CD8-positive, alpha-beta memory T cell (primary cell): ENCODE results near the gene HNRNPC. TPM values are rescaled to one million over a fixed set of nuclear protein-coding genes. Genes with fewer than 3 reads are reported as not detected.
"Not testable (repeated sequence)": the region's sequence is repeated elsewhere in the genome, so short reads cannot be mapped to it uniquely, and the experiment has no call there.

ENCODE experiments used
- CTCF ChIA-PET: fragments of 350-600 bp; sonication (Branson Sonifier 250); formaldehyde crosslinking; loops from one replicate; lab custom pipeline; 2021; ENCODE audit warnings: antibody characterized with exemption; lab: Charles Lee
- POLR2A ChIA-PET: fragments of 350-600 bp; sonication (Branson Sonifier 250); formaldehyde crosslinking; loops from one replicate; lab custom pipeline; 2021; ENCODE audit warnings: antibody characterized with exemption; lab: Charles Lee
- DNase-seq, 5 donors: peaks; one replicate each; pipeline versions ENCODE4 v3.0.0 to v3.0.0-alpha.2; 2020 to 2022; ENCODE audit warnings: mixed read lengths in 1 of 5
- H3K27ac ChIP-seq: one replicate; pipeline ENCODE4 v1.7.0; 2013; ENCODE audit warnings: low read depth, mild to moderate bottlenecking, low read length, moderate library complexity
- H3K27me3 ChIP-seq: 2 replicates; pipeline ENCODE4 v1.7.0; 2013; ENCODE audit warnings: low read length, mild to moderate bottlenecking; ENCODE audit not compliant: insufficient read depth, poor library complexity, severe bottlenecking
- H3K36me3 ChIP-seq: 2 replicates; pipeline ENCODE4 v1.7.0; 2013; ENCODE audit warnings: mild to moderate bottlenecking, low read length, moderate library complexity; ENCODE audit not compliant: insufficient read depth
- H3K4me1 ChIP-seq: 2 replicates; pipeline ENCODE4 v1.7.0; 2013; ENCODE audit warnings: mild to moderate bottlenecking, low read length, moderate library complexity; ENCODE audit not compliant: insufficient read depth
- H3K4me3 ChIP-seq: 2 replicates; pipeline ENCODE4 v1.7.0; 2013; ENCODE audit warnings: mild to moderate bottlenecking, low read length
- H3K9me3 ChIP-seq: 2 replicates; pipeline ENCODE4 v1.7.0; 2013; ENCODE audit warnings: mild to moderate bottlenecking, low read length
- H3K27ac Mint-ChIP-seq, 8 donors: one replicate each; pipeline ENCODE4 v1.8.0; 2020 to 2021; ENCODE audit warnings: mixed read lengths in 8 of 8, mild to moderate bottlenecking in 6 of 8, inconsistent platforms in 3 of 8, moderate library complexity in 3 of 8
- H3K27me3 Mint-ChIP-seq, 2 donors: one replicate each; pipeline ENCODE4 v1.8.0; 2020 to 2021; ENCODE audit warnings: mixed read lengths in 2 of 2, mild to moderate bottlenecking in 1 of 2, moderate library complexity in 1 of 2
- H3K36me3 Mint-ChIP-seq, 3 donors: one replicate each; pipeline ENCODE4 v1.8.0; 2020 to 2021; ENCODE audit warnings: mixed read lengths in 3 of 3, inconsistent platforms in 1 of 3, mild to moderate bottlenecking in 1 of 3
- H3K4me1 Mint-ChIP-seq, 3 donors: one replicate each; pipeline ENCODE4 v1.8.0; 2020 to 2021; ENCODE audit warnings: mixed read lengths in 3 of 3, inconsistent platforms in 1 of 3, mild to moderate bottlenecking in 1 of 3
- H3K4me3 Mint-ChIP-seq, 7 donors: one replicate each; pipeline ENCODE4 v1.8.0; 2020 to 2021; ENCODE audit warnings: mixed read lengths in 7 of 7, mild to moderate bottlenecking in 6 of 7, moderate library complexity in 4 of 7, inconsistent platforms in 2 of 7
- H3K9me3 Mint-ChIP-seq, 5 donors: one replicate each; pipeline ENCODE4 v1.8.0; 2020 to 2022; ENCODE audit warnings: mixed read lengths in 5 of 5, mild to moderate bottlenecking in 3 of 5, moderate library complexity in 2 of 5, inconsistent platforms in 1 of 5
- polyA plus RNA-seq: library from polyadenylated mRNA; unstranded; fragments of 300-500 nt; fragmentation: Illumina TruSeq; gene quantifications from one replicate; pipeline ENCODE4 v1.2.3, GENCODE V29; 2021
- total RNA-seq, 2 experiments: library from RNA; stranded (reverse); gene quantifications; one replicate each; pipeline ENCODE4 v1.2.3, GENCODE V29; 2021

HNRNPC gene
- total and polyA plus RNA-seq, 3 experiments from 2014 or later, result 700 to 1,180 (median 1,158) TPM

DNA sequence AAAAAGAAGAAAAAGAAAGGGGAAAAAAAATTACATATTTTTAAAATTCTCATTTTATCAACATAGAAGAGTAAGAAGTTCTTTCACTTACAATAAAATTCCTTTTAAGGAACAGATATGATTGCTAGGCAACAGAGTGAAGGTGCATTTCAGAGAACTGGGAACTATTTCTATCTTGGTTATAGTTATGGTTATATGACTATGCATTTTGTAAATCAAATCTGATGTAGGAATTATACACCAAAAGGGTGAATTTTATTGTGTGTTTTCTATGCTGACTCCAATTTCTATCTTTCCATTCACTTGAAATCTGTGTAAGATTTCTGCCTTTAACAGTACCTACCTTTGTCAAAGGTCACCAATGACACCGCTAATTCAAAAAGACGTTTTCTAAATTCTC, 50.1 kb downstream of the HNRNPC start:
- peaks cover 28% of the 10 kb centered on the region for H3K36me3 ChIP-seq

DNA sequence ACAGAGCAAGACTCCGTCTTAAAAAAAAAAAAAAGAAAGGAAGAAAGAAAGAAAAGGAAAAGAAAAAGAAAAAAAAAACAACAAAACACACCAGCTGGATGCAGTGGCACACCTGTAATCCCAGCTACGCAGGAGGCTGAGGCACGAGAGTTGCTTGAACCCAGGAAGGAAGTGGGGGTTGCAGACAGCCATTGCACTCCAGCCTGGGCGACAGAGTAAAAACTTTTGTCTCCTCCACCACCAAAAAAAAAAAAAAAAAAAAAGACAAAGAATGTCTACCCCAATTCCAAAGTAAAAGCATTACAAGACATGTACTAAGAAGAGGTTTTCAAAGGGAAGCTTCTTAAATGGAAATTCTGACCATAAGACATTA, 53.4 kb downstream of the HNRNPC start:
- no peaks in the 10 kb centered on the region for H3K27me3 ChIP-seq
- peaks cover 69 to 95% (median 79%) of the 10 kb centered on the region in 3 donors for H3K4me1 Mint-ChIP-seq
- ChIA-PET CTCF (interaction anchor here (0.7 to 1.3 kb wide), 3 partner anchors 9 to 68 kb away, joined by 3 to 6 read pairs (median 3); no protein-coding TSS in a partner anchor), POLR2A (interaction anchor here (0.5 to 1.1 kb wide), 5 partner anchors 14 to 186 kb away, joined by 3 to 6 read pairs (median 3); no protein-coding TSS in a partner anchor)
- no peaks in the 10 kb centered on the region for H3K27me3 Mint-ChIP-seq
- peak overlapping the region; percentile 45 to 84 (median 60) for H3K4me3 Mint-ChIP-seq
- peaks cover 7 to 90% (median 40%) of the 10 kb centered on the region in 3 donors for H3K36me3 Mint-ChIP-seq
- H3K4me3 ChIP-seq, result no peak overlapping the region
- no peak overlapping the region for H3K27ac ChIP-seq
- H3K9me3 Mint-ChIP-seq, result no peaks in the 10 kb centered on the region
- peaks cover 58% of the 10 kb centered on the region for H3K4me1 ChIP-seq
- no peaks in the 10 kb centered on the region for H3K9me3 ChIP-seq
- no peak for DNase-seq
- peaks cover 35% of the 10 kb centered on the region for H3K36me3 ChIP-seq
- peak overlapping the region in 7 of 8 donors; percentile 57 to 89 (median 78) for H3K27ac Mint-ChIP-seq

More for the DNA sequence above, 50.1 kb downstream of the HNRNPC start:
- Histone ChIP-seq H3K9me3 (no peaks in the 10 kb centered on the region), H3K4me3 (no peak overlapping the region), H3K4me1 (peaks cover 84% of the 10 kb centered on the region), H3K27me3 (no peaks in the 10 kb centered on the region), H3K27ac (no peak overlapping the region)
- H3K9me3 Mint-ChIP-seq, result no peaks in the 10 kb centered on the region
- no peak for DNase-seq
- peaks cover 0 to 89% (median 28%) of the 10 kb centered on the region in 3 donors for H3K36me3 Mint-ChIP-seq
- ChIA-PET POLR2A (no interaction called here), CTCF (no interaction called here)
- no peaks in the 10 kb centered on the region for H3K27me3 Mint-ChIP-seq
- H3K27ac Mint-ChIP-seq, result peak overlapping the region in 7 of 8 donors; percentile 8 to 89 (median 51)
- H3K4me3 Mint-ChIP-seq, result peak overlapping the region in 2 of 7 donors; percentile 2 to 25
- H3K4me1 Mint-ChIP-seq, result peaks cover 74 to 96% (median 85%) of the 10 kb centered on the region in 3 donors

DNA sequence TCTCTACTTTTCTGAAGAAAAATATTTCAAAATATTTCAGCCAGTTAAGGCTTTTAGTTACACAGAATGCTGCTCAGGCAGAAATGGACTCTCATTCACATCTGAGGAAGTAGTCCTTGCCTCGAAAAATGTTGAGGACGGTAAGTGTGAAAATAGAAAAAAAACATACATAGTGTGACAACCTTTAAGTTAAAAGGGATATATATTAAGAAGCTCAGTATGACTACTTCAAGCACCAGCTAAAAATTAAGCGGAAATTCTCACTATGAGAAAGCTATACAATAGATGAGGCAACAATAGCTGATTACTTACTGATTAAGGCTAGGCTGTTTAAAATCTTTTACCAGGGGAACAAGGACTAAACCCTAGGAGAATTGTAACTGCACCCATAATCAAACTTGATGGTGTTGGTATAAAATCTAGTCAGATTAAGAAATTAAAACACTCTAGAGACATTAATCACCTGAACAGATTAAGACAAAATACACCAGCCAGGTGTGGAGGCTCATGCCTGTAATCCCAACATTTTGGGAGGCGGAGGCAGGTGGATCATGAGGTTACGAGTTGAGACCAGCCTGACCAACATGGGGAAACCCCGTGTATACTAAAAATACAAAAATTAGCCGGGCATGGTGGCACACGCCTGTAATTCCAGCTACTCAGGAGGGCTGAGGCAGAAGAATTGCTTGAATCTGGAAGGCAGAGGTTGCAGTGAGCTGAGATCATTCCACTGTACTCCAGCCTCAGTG, 53.9 kb downstream of the HNRNPC start:
- Histone ChIP-seq H3K9me3 (no peaks in the 10 kb centered on the region), H3K27ac (no peak overlapping the region), H3K36me3 (peaks cover 35% of the 10 kb centered on the region), H3K4me1 (peaks cover 52% of the 10 kb centered on the region), H3K4me3 (no peak overlapping the region), H3K27me3 (no peaks in the 10 kb centered on the region)
- peaks cover 7 to 88% (median 40%) of the 10 kb centered on the region in 3 donors for H3K36me3 Mint-ChIP-seq
- H3K27me3 Mint-ChIP-seq, result no peaks in the 10 kb centered on the region
- DNase-seq, result no peak
- H3K9me3 Mint-ChIP-seq, result no peaks in the 10 kb centered on the region
- peak overlapping the region; percentile 45 to 84 (median 60) for H3K4me3 Mint-ChIP-seq
- CTCF ChIA-PET, result interaction anchor here (0.7 to 1.3 kb wide), 6 partner anchors 8 to 147 kb away, joined by 3 to 6 read pairs (median 3); no protein-coding TSS in a partner anchor
- H3K4me1 Mint-ChIP-seq, result peaks cover 67 to 91% (median 77%) of the 10 kb centered on the region in 3 donors
- POLR2A ChIA-PET, result interaction anchor here (0.6 to 1.1 kb wide), 5 partner anchors 15 to 169 kb away, joined by 3 to 6 read pairs (median 3); no protein-coding TSS in a partner anchor
- H3K27ac Mint-ChIP-seq, result peak overlapping the region; percentile 70 to 89 (median 78)

DNA sequence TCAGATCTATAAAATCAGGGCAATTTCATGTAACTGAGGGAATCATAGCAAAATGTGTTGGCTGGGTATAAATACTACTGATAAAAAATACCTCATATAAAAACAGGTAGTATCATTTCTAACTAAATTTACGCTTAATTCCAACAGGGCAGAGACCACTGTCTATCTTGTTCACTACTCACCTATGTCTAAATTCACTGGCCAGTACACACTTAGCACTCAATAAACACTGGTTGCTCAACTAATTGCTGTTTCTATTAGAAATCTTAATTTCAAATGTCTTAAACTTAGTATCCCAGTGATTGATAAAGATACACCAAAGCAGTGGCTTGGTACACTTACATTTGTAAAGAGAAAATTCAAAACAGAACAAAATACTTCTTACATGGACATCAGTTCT, 55.6 kb downstream of the HNRNPC start:
- POLR2A ChIA-PET, result no interaction called here
- H3K36me3 Mint-ChIP-seq, result peaks cover 16 to 91% (median 41%) of the 10 kb centered on the region in 3 donors
- Histone ChIP-seq H3K4me3 (no peak overlapping the region), H3K27me3 (no peaks in the 10 kb centered on the region), H3K27ac (no peak overlapping the region), H3K36me3 (peaks cover 44% of the 10 kb centered on the region), H3K9me3 (no peaks in the 10 kb centered on the region), H3K4me1 (peaks cover 43% of the 10 kb centered on the region)
- peak overlapping the region in 4 of 7 donors; percentile 13 to 50 (median 32) for H3K4me3 Mint-ChIP-seq
- H3K27me3 Mint-ChIP-seq, result no peaks in the 10 kb centered on the region
- peaks cover 60 to 86% (median 70%) of the 10 kb centered on the region in 3 donors for H3K4me1 Mint-ChIP-seq
- no peak for DNase-seq
- H3K9me3 Mint-ChIP-seq, result no peaks in the 10 kb centered on the region
- H3K27ac Mint-ChIP-seq, result peak overlapping the region in 7 of 8 donors; percentile 46 to 83 (median 60)
- CTCF ChIA-PET, result no interaction called here

DNA sequence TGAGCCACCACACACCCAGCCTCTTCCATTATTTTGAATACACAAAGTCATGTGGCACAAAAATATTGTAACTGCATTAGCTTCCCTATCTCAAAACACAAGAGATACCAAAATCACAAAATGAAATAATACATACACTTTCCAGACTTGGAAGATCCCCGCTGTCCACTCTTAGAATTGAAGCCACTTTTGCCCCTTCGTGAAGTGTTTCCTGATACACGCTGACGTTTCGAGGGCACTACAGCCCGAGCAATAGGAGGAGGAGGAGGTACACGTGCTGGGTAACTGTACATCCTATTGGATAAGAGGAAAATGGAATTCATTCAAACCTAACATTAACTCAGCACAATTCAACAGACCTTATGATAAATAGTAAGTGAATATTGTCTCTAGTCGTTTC, 56.4 kb downstream of the HNRNPC start:
- H3K9me3 ChIP-seq, H3K27ac ChIP-seq, H3K9me3 Mint-ChIP-seq, POLR2A ChIA-PET, DNase-seq, CTCF ChIA-PET, H3K27me3 Mint-ChIP-seq, H3K4me3 ChIP-seq, H3K27me3 ChIP-seq: not testable (repeated sequence)
- peaks cover 38% of the 10 kb centered on the region for H3K4me1 ChIP-seq
- peak overlapping the region in 2 of 7 donors; percentile 3 to 4 for H3K4me3 Mint-ChIP-seq
- peak overlapping the region in 6 of 8 donors; percentile 48 to 93 (median 77) for H3K27ac Mint-ChIP-seq
- peaks cover 47% of the 10 kb centered on the region for H3K36me3 ChIP-seq
- peaks cover 60 to 78% (median 67%) of the 10 kb centered on the region in 3 donors for H3K4me1 Mint-ChIP-seq
- peaks cover 16 to 92% (median 44%) of the 10 kb centered on the region in 3 donors for H3K36me3 Mint-ChIP-seq

DNA sequence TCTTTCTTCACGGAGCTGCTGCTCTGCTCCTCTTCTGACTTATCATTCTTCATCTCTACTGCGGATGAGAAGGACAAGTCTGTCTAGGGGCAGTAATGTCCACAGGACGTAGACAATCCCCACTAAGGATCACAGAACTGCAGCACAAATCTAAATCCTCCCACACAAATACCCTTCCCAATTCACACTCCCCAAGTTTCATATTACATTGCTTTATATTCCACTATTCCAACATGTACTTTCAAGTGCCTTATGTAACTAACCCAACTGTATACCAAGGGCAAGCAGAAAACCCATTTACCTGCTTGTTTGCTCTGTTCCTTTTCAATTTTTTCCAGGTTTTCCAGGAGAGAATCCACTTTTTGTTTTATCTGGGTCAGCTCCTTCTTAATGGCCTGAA, 57.7 kb downstream of the HNRNPC start:
- Mint-ChIP-seq H3K27me3 (no peaks in the 10 kb centered on the region), H3K36me3 (peaks cover 20 to 94% (median 50%) of the 10 kb centered on the region in 3 donors), H3K4me3 (no peak overlapping the region), H3K27ac (peak overlapping the region in 7 of 8 donors; percentile 33 to 87 (median 61)), H3K9me3 (no peaks in the 10 kb centered on the region), H3K4me1 (peaks cover 60 to 72% (median 61%) of the 10 kb centered on the region in 3 donors)
- no peaks in the 10 kb centered on the region for H3K27me3 ChIP-seq
- no peak overlapping the region for H3K27ac ChIP-seq
- ChIA-PET POLR2A (no interaction called here), CTCF (no interaction called here)
- H3K4me1 ChIP-seq, result peaks cover 27% of the 10 kb centered on the region
- no peaks in the 10 kb centered on the region for H3K9me3 ChIP-seq
- H3K4me3 ChIP-seq, result no peak overlapping the region
- DNase-seq, result no peak
- peaks cover 48% of the 10 kb centered on the region for H3K36me3 ChIP-seq

DNA sequence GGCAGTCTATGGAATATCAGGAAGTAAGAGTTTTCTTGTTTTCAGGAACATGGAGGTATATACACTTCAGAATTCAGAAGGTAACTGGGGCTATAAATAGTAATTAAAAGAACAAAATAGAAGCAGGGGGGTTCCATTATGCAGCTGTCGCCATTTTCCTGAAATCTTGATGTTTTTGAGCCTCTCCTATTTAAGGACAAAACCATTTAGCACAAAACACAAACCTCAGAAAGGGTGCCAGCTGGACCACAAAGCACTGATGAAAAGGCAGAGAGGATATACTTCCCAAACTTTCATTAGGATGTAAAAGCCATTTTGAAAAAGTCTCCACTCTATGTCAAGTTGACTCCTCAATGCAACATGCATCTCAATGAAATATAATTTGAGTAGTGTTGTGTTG, 59.2 kb downstream of the HNRNPC start:
- POLR2A ChIA-PET, result no interaction called here
- no peak for DNase-seq
- CTCF ChIA-PET, result interaction anchor here (1.4 to 1.6 kb wide), 2 partner anchors 14 to 22 kb away, joined by 3 to 4 read pairs; no protein-coding TSS in a partner anchor
- peaks cover 12% of the 10 kb centered on the region for H3K4me1 ChIP-seq
- Mint-ChIP-seq H3K36me3 (peaks cover 20 to 90% (median 50%) of the 10 kb centered on the region in 3 donors), H3K4me1 (peaks cover 45 to 63% (median 52%) of the 10 kb centered on the region in 3 donors), H3K9me3 (no peaks in the 10 kb centered on the region), H3K27me3 (no peaks in the 10 kb centered on the region), H3K4me3 (peak overlapping the region in 1 of 7 donors; percentile 23), H3K27ac (peak overlapping the region in 4 of 8 donors; percentile 3 to 60 (median 28))
- H3K27me3 ChIP-seq, result no peaks in the 10 kb centered on the region
- no peaks in the 10 kb centered on the region for H3K9me3 ChIP-seq
- H3K36me3 ChIP-seq, result peaks cover 48% of the 10 kb centered on the region
- H3K27ac ChIP-seq, result no peak overlapping the region
- no peak overlapping the region for H3K4me3 ChIP-seq
